Astrocyte of the cerebellum (primary cell): ENCODE measurements around the gene NHERF1.

Experiments
- DNase-seq: peaks from one replicate; pipeline ENCODE4 v3.0.0-alpha.2; 2011; ENCODE audit warnings: low read depth
- H3K4me3 ChIP-seq: 2 replicates; pipeline ENCODE4 v1.5.1; 2011; ENCODE audit warnings: mild to moderate bottlenecking, low read depth, low read length, moderate library complexity
- in situ Hi-C: cut with HindIII; loops from 2 replicates; pipeline ENCODE4 v1.10.0; 2017; ENCODE audit warnings: low sequenced_read_pairs
- TF ChIP-seq, protein P1 (sequence below): IDR thresholded peaks from 2 replicates; pipeline ENCODE4 v1.5.1; 2012; ENCODE audit warnings: low read length, low read depth, moderate library complexity, mild to moderate bottlenecking; ENCODE audit errors: missing control alignments

NHERF1 gene

DNA sequence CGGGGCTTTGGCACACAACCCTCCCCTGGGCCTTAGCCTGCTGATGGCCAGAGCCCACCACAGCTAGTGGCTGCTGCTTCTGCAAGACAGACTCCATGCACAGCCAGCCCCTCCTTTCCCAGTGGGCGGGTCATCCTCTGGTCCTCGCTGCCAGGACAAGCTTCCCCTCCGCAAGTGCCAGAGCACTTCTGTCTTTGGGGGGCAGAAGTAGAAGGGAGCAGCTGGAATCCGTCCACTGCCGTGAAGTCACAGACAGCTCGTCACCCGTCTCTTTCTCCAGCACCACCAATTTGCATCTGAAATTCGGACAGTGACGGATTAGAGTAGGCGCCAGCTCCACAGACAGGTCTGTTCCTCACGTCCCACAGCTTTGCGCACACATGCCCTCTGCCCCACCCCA is 59.0 kb downstream of the NHERF1 start:
- no peak overlapping the region for H3K4me3 ChIP-seq
- TF ChIP-seq, protein P1, sequence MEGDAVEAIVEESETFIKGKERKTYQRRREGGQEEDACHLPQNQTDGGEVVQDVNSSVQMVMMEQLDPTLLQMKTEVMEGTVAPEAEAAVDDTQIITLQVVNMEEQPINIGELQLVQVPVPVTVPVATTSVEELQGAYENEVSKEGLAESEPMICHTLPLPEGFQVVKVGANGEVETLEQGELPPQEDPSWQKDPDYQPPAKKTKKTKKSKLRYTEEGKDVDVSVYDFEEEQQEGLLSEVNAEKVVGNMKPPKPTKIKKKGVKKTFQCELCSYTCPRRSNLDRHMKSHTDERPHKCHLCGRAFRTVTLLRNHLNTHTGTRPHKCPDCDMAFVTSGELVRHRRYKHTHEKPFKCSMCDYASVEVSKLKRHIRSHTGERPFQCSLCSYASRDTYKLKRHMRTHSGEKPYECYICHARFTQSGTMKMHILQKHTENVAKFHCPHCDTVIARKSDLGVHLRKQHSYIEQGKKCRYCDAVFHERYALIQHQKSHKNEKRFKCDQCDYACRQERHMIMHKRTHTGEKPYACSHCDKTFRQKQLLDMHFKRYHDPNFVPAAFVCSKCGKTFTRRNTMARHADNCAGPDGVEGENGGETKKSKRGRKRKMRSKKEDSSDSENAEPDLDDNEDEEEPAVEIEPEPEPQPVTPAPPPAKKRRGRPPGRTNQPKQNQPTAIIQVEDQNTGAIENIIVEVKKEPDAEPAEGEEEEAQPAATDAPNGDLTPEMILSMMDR: no peak

DNA sequence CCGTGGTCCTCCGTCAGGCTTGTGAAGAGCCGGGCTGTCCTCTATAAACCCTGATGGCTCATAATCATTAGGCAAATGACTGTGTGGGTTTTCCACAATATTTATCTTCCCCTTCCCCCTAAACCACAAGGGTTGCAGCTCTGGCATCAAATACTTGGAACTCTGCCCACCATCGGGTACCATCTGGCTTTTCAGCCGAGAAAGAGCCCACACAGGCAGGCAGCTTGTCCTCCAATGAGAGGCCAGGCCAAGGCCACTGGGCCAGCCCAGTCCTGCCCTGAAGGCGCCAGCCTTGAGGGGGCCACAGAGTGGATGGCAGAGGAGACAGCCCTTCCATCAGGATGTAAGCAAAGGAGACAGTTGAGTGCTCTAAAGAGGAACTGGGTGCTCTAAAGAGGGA is 59.5 kb downstream of the NHERF1 start:
- no peak for DNase-seq
- in situ Hi-C loops: no loop called here
- no peak overlapping the region for H3K4me3 ChIP-seq
- TF ChIP-seq, protein P1: no peak

More for the DNA sequence above, 59.0 kb downstream of the NHERF1 start:
- no peak for DNase-seq
- in situ Hi-C loops: no loop called here

DNA sequence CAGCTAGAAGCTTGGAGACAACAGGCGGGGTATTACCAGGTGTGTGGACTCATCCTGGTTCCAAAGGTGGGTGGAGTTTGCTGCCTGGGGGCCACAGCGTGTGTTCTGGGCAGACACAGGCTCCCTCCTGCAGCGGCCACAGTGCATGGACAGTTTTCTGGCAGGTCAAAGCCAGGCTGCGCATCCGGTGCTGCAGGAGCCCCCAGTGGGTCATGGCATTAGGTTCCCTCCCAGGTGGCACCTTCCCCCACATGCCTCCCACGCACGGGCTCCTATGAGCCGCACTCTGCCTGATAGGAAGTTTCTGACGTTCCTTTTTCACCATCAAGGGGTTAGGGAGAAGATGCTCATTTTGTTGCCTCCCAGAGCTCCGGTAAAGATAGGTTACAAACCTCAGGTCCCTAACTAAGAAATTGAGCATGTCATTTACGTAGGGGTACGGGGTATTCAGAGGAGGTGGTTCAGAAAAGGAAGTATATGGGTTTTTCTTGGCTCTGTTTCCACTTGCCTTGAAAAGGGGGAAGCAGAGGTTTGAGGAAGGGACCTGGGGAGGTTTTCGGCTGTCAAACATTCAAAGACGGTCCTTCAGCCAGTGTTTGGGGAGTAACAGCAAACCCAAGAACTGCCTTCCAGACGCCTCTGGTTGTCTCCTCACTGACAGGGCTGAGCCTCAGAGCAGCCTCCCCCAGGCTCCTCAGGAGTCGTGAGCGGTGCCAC is 60.4 kb downstream of the NHERF1 start:
- no peak for DNase-seq
- TF ChIP-seq, protein P1: no peak
- in situ Hi-C loops: no loop called here
- no peak overlapping the region for H3K4me3 ChIP-seq

DNA sequence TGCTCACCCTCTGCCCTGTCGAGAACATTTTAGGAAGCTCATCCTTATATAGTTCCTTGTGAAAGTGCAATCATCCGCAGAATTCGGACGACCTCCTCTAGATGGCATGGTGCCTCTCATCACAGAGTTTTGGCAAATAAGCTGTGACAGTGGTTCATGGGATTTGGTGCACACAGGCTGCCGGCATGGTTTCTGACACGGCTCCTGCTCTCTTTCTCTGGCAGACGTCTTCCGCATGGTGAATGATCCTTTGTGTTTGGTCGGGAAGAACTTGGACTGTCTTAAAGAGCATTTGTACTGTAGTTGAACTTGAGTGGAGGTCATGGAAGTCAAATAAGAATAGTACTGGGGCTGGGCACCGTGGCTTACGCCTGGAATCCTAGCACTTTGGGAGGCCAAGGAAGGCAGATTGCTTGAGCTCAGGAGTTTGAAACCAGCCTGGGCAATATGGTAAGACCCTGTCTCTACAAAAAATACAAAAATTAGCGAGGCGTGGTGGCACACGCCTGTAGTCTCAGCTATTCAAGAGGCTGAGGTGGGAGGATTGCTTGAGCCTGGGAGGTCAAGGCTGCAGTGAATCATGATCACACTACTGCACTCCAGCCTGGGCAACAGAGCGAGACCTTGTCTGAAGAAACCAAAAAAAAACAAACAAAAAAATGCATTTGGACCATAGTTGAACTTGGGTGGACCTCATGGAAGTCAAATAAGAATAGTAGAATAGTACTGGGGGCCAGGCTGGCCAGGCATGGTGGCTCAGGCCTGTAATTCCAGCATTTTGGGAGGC is 62.5 kb downstream of the NHERF1 start:
- no peak overlapping the region for H3K4me3 ChIP-seq
- in situ Hi-C loops: no loop called here
- no peak for DNase-seq
- TF ChIP-seq, protein P1: no peak

DNA sequence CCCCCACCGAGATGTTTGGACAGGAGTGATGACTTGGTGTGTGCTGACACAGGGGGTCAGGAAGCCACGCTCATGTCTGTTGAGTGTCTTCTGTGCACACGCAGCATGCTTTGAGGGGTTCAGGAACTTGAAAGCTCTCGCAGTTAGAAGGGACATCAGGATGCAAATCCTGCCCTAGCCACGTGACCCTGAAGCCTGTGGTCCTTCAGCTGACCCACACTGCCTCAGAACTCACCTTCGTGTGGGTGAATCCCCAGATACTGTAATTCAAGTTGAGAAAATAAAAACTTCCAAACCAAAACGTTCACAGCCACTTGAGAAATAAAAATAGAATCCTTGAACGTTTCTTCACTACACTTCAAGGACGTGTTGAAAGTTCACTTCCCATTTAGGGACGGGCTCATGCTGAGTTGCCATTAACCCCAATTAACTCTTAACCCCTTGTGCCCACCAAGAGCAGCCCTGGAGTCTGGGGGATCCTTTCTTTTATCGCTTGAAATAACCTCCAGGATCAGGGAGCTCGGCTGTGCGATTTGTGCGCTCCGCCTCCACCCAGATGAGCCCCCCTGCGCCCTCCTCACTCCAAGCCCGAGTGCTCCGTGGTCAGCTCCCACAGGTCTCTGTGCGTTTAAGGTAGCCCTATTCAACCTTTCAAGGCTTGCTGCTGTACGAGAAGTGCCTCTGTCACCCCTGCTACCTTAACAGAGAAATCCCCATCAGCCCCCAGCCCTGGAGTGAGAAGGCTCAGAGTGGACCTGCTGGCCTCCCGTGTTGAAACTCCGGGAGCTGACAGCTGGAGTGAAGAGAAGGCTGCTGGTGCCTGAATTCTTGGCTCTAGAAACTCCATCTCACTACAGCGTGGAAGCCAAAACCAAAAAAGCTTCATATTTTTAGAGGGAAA is 63.9 kb downstream of the NHERF1 start:
- no peak for DNase-seq
- in situ Hi-C loops: no loop called here
- no peak overlapping the region for H3K4me3 ChIP-seq
- TF ChIP-seq, protein P1: no peak

DNA sequence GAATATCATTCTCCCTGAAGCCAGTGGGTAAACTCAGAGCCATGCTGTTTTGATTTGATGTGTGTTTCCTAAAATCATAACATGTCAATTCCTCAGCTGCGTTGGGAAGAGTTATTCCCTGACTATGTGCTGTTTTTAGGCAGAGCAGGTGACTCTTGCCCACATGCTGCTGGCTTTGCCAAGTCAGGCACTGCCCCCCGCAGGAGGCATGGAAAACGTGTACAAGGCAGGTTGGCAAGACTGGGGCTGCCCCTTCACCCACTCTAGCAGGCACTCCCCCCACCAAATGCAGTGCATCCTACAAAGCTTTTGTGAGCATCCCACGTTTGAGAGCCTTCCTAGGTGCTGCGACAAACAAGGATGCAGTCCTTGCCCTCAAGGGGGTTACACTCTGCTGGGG is 66.0 kb downstream of the NHERF1 start:
- DNase-seq: no peak
- TF ChIP-seq, protein P1: no peak
- H3K4me3 ChIP-seq: no peak overlapping the region
- in situ Hi-C loops: no loop called here
